ENCODE measurements around the gene TRIM8. TPM values are rescaled to one million over a fixed set of nuclear protein-coding genes. Genes with fewer than 3 reads are reported as not detected.

The TRIM8 gene
- total and polyA plus RNA-seq, 2 of the 8 experiments (the other 6 are each of a cell fraction or from before 2014, with no cell fraction given) = 24.9 to 38.8 TPM

GRCh38 chr10:102657451-102657850, 13.2 kb downstream of the TRIM8 start:
- peaks cover 0 to 12% (median 7%) of the 10 kb centered on the region in 4 experiments; a peak in 5 of 7 replicates for H3K4me1 ChIP-seq (replicated peaks in 1 of 4; ENCODE audit: control insufficient read depth in 3 of 4, insufficient read depth in 4 of 4, low read length in 3 of 4)
- no peak overlapping the region for H3K27ac ChIP-seq (ENCODE audit: low read depth, low read length)
- no peak overlapping the region for H3K18ac ChIP-seq (ENCODE audit: extremely low read depth, low read length)
- WGBS, 2 experiments (ENCODE audit: extremely low coverage in 1 of 2, insufficient coverage in 1 of 2, insufficient read length in 1 of 2, insufficient replicate concordance in 2 of 2, low coverage in 1 of 2, low lambda C conversion rate in 2 of 2, missing lambda C conversion rate in 1 of 2) = 86% methylated on average over 10 of the region's 11 CpGs; no CpG with 5 or more reads in 1 of the 2 experiments
- H3K23me2 ChIP-seq (ENCODE audit: low read depth, low read length) = no peaks in the 10 kb centered on the region
- H2BK5ac ChIP-seq (ENCODE audit: low read depth, low read length) = no peak overlapping the region
- CTCF ChIA-PET (ENCODE audit: partially characterized antibody) = interaction anchor here (0.8 to 13.0 kb wide), 4 partner anchors 12 to 49 kb away, joined by 3 to 145 read pairs (median 14); no protein-coding TSS in a partner anchor
- H2BK12ac ChIP-seq (ENCODE audit: low read depth, low read length) = no peak overlapping the region
- H2BK120ac ChIP-seq (replicated peaks; ENCODE audit: low read depth, low read length) = no peak overlapping the region
- no peaks in the 10 kb centered on the region for H3K9me3 ChIP-seq (ENCODE audit: insufficient read depth in 2 of 2, low read depth in 1 of 2, low read length in 1 of 2)
- TF ChIP-seq TBP (IDR thresholded peaks at IDR 0.05; ENCODE audit: low read depth, low read length) (no peak), EGR1 (IDR thresholded peaks at IDR 0.05; ENCODE audit: borderline replicate concordance, low read depth, low read length) (no peak), ZNF274 (IDR thresholded peaks at IDR 0.05; ENCODE audit: borderline replicate concordance, extremely low read depth, low read length) (no peak), ATF3 (IDR thresholded peaks at IDR 0.05; ENCODE audit: insufficient read depth, low read depth, low read length) (no peak), NANOG (IDR thresholded peaks at IDR 0.05; ENCODE audit: insufficient read depth, low read depth, low read length, poor library complexity, severe bottlenecking) (no peak), CHD2 (IDR thresholded peaks at IDR 0.05; ENCODE audit: low read length) (no peak), TCF12 (IDR thresholded peaks at IDR 0.05; ENCODE audit: low read depth, low read length) (no peak), SIX5 (IDR thresholded peaks at IDR 0.05; ENCODE audit: low read depth, low read length) (no peak), RBBP5 (IDR thresholded peaks at IDR 0.05; ENCODE audit: borderline replicate concordance, low read depth, low read length) (no peak)
- peaks cover 7 to 22% (median 11%) of the 10 kb centered on the region in 4 experiments; a peak in 5 of 8 replicates for H3K36me3 ChIP-seq (ENCODE audit: control insufficient read depth in 2 of 4, insufficient read depth in 4 of 4, low read length in 3 of 4)
- H3K9ac ChIP-seq (replicated peaks in 1 of 4; ENCODE audit: extremely low read depth in 1 of 4, low read depth in 3 of 4, low read length in 3 of 4) = no peak overlapping the region
- H4K20me1 ChIP-seq (replicated peaks in 1 of 2; ENCODE audit: control insufficient read depth in 1 of 2, insufficient read depth in 2 of 2, low read length in 2 of 2) = peaks cover 0 to 5% of the 10 kb centered on the region in 2 experiments
- H3K4me2 ChIP-seq (ENCODE audit: insufficient read depth in 1 of 2, low read depth in 2 of 2, low read length in 2 of 2) = no peak overlapping the region
- no peak overlapping the region for H3K4ac ChIP-seq (replicated peaks; ENCODE audit: insufficient read length, low read depth, low read length)
- POLR2A ChIA-PET (ENCODE audit: partially characterized antibody) = interaction anchor here (1.0 to 6.5 kb wide), 5 partner anchors 7 to 506 kb away, joined by 3 to 39 read pairs (median 4); partner anchors contain the start of genes NOLC1 and TRIM8
- FAIRE-seq = no peak
- H4K91ac ChIP-seq (replicated peaks; ENCODE audit: insufficient read length, low read length) = no peak overlapping the region
- no peak overlapping the region for H2AFZ ChIP-seq (ENCODE audit: low read length)
- peaks cover 0 to 13% of the 10 kb centered on the region in 2 experiments; a peak in 2 of 4 replicates for H3K79me2 ChIP-seq (ENCODE audit: control insufficient read depth in 1 of 2, insufficient read depth in 2 of 2, low read length in 2 of 2)
- H4K5ac ChIP-seq (ENCODE audit: insufficient read length, low read depth, low read length) = no peak overlapping the region
- H3K79me1 ChIP-seq (ENCODE audit: low read depth, low read length) = 0 out of 2 replicates have a peak, but pooled peaks cover 2% of the 10 kb centered on the region
- no peak overlapping the region for H3K4me3 ChIP-seq (ENCODE audit: extremely low read depth in 1 of 4, insufficient read depth in 2 of 4, low read depth in 3 of 4, low read length in 4 of 4)
- H3K56ac ChIP-seq (replicated peaks; ENCODE audit: insufficient read length, low read depth, low read length) = no peak overlapping the region
- H2BK15ac ChIP-seq (ENCODE audit: low read length) = no peak overlapping the region
- no peaks in the 10 kb centered on the region for H3K27me3 ChIP-seq (replicated peaks in 1 of 4; ENCODE audit: control insufficient read depth in 3 of 4, extremely low read depth in 1 of 4, insufficient read depth in 3 of 4, low read length in 3 of 4)
- H2AK5ac ChIP-seq (ENCODE audit: low read depth, low read length) = no peak overlapping the region
- no peak overlapping the region for H4K8ac ChIP-seq (ENCODE audit: extremely low read depth, insufficient read depth, low read length)
- H3K23ac ChIP-seq (ENCODE audit: insufficient read length) = no peak overlapping the region
- DNase-seq (ENCODE audit: low read depth in 1 of 2, low spot score in 2 of 2) = no peak
- H3K14ac ChIP-seq (ENCODE audit: insufficient read length) = no peak overlapping the region
- no peak overlapping the region for H2BK20ac ChIP-seq (ENCODE audit: low read length)
